GM23338 (cell line): ENCODE data around the gene ALG10B. TPM values are rescaled to one million over a fixed set of nuclear protein-coding genes. Genes with fewer than 3 reads are reported as not detected.
A peak's percentile ranks its signal among the peaks of the same experiment; 100 is the strongest.

Experiments
- ATAC-seq: fragments of 200-7000 bp; cut with Tn5 transposase; 3 replicates; pipeline ENCODE4 v1.9.1; 2020
- DNase-seq: peaks from one replicate; pipeline ENCODE4 v3.0.0-alpha.2; 2015; ENCODE audit warnings: low spot score
- H2AFZ ChIP-seq: fragments of 200-600 bp; sonication (generic); 2 replicates; pipeline ENCODE4 v1.8.0; 2016; ENCODE audit warnings: antibody characterized with exemption, mild to moderate bottlenecking, moderate library complexity
- H3F3A ChIP-seq: fragments of 200-600 bp; sonication (generic); replicated peaks from 2 replicates; pipeline ENCODE4 v1.8.0; 2017; ENCODE audit warnings: antibody characterized with exemption, mixed run types, low read depth
- H3K27ac ChIP-seq: fragments of 200-600 bp; sonication (generic); 2 replicates; pipeline ENCODE4 v1.6.1; 2016; ENCODE audit warnings: low read depth
- H3K27me3 ChIP-seq: fragments of 200-600 bp; sonication (generic); 2 replicates; pipeline ENCODE4 v1.8.0; 2016; ENCODE audit warnings: mild to moderate bottlenecking, mixed run types, moderate library complexity; ENCODE audit not compliant: insufficient read depth
- H3K36me3 ChIP-seq: fragments of 200-600 bp; sonication (generic); 2 replicates; pipeline ENCODE4 v1.8.0; 2016; ENCODE audit warnings: mild to moderate bottlenecking; ENCODE audit not compliant: insufficient read depth
- H3K4me1 ChIP-seq: fragments of 200-600 bp; sonication (generic); 2 replicates; pipeline ENCODE4 v1.8.0; 2016; ENCODE audit warnings: mild to moderate bottlenecking, moderate library complexity; ENCODE audit not compliant: insufficient read depth
- H3K4me2 ChIP-seq: fragments of 200-600 bp; sonication (generic); 2 replicates; pipeline ENCODE4 v1.7.1; 2017; ENCODE audit warnings: mixed run types
- H3K4me3 ChIP-seq: fragments of 200-600 bp; sonication (generic); 2 replicates; pipeline ENCODE4 v1.6.1; 2016; ENCODE audit warnings: mixed run types
- H3K79me2 ChIP-seq: fragments of 200-600 bp; sonication (generic); replicated peaks from 2 replicates; pipeline ENCODE4 v1.8.0; 2017; ENCODE audit warnings: mild to moderate bottlenecking; ENCODE audit not compliant: insufficient read depth
- H3K9me2 ChIP-seq: fragments of 200-600 bp; sonication (generic); 2 replicates; pipeline ENCODE4 v1.8.0; 2017; ENCODE audit not compliant: insufficient read depth
- H4K20me1 ChIP-seq: fragments of 200-600 bp; sonication (generic); replicated peaks from 2 replicates; pipeline ENCODE4 v1.8.0; 2017; ENCODE audit warnings: mild to moderate bottlenecking; ENCODE audit not compliant: insufficient read depth
- H3K27ac Mint-ChIP-seq: 2 replicates; pipeline ENCODE4 v1.8.0; 2020; ENCODE audit warnings: inconsistent platforms, mild to moderate bottlenecking, moderate library complexity, mixed read lengths
- H3K27me3 Mint-ChIP-seq: 3 replicates; pipeline ENCODE4 v1.8.0; 2022; ENCODE audit warnings: low read depth, mild to moderate bottlenecking, moderate library complexity, mixed read lengths, inconsistent platforms; ENCODE audit not compliant: insufficient read depth, poor library complexity
- H3K36me3 Mint-ChIP-seq: 3 replicates; pipeline ENCODE4 v1.8.0; 2021; ENCODE audit warnings: low read depth, mild to moderate bottlenecking, inconsistent platforms, moderate library complexity, mixed read lengths
- H3K4me1 Mint-ChIP-seq: 3 replicates; pipeline ENCODE4 v1.8.0; 2020; ENCODE audit warnings: mild to moderate bottlenecking, inconsistent platforms, mixed read lengths
- H3K4me3 Mint-ChIP-seq: 3 replicates; pipeline ENCODE4 v1.8.0; 2021; ENCODE audit warnings: moderate library complexity, mild to moderate bottlenecking, inconsistent platforms, mixed read lengths
- H3K9me3 Mint-ChIP-seq: 3 replicates; pipeline ENCODE4 v1.8.0; 2020; ENCODE audit warnings: moderate library complexity, mild to moderate bottlenecking, inconsistent platforms, mixed read lengths
- CREB1 ChIP-seq: fragments of 250-450 bp; sonication (Bioruptor Pico); IDR thresholded peaks from 2 replicates; pipeline ENCODE4 v1.5.0; 2020; ENCODE audit warnings: low read depth, mild to moderate bottlenecking, moderate library complexity
- EZH2 ChIP-seq: fragments of 200-600 bp; sonication (generic); IDR thresholded peaks from one replicate; pipeline ENCODE4 v1.8.0; 2017; ENCODE audit warnings: antibody characterized with exemption, mild to moderate bottlenecking, low read depth; ENCODE audit not compliant: unreplicated experiment
- POLR2AphosphoS5 ChIP-seq: IDR thresholded peaks from 2 replicates; pipeline ENCODE4 v1.6.1; 2016; ENCODE audit warnings: antibody characterized with exemption, low read depth
- STAT1 ChIP-seq: IDR thresholded peaks from one replicate; pipeline ENCODE4 v1.6.1; 2016; ENCODE audit warnings: antibody characterized with exemption; ENCODE audit not compliant: unreplicated experiment
- ZNF114 ChIP-seq: fragments of 250-450 bp; sonication (Bioruptor Pico); IDR thresholded peaks from 2 replicates; pipeline ENCODE4 v1.5.0; 2020; ENCODE audit warnings: mild to moderate bottlenecking, moderate library complexity
- polyA plus RNA-seq: library from polyadenylated mRNA; unstranded; fragments of >200 nt; fragmentation: Nextera tagmentation; extraction: Ambion mirVana; gene quantifications from 2 replicates; pipeline ENCODE4 v1.2.1, GENCODE V29; 2016
- total RNA-seq: library from RNA; depleted of rRNA; stranded (reverse); fragments of >200 nt; shearing (Covaris generic); gene quantifications from 2 replicates; pipeline ENCODE4 v1.2.3, GENCODE V29; 2014
- TF ChIP-seq, protein P1 (sequence below): fragments of 250-450 bp; sonication (Bioruptor Pico); IDR thresholded peaks from 2 replicates; pipeline ENCODE4 v1.5.0; 2020; ENCODE audit warnings: mild to moderate bottlenecking, moderate library complexity
- TF ChIP-seq, protein P2 (sequence below): IDR thresholded peaks from one replicate; pipeline ENCODE4 v1.6.1; 2018; ENCODE audit warnings: antibody characterized with exemption; ENCODE audit not compliant: unreplicated experiment
- TF ChIP-seq, protein P3 (sequence below), 2 experiments: fragments of 200-600 bp in 1 of 2; sonication (generic) in 1 of 2; conservative IDR thresholded peaks; 2 replicates each; pipeline versions ENCODE4 v1.5.1 to v1.6.1; 2016 to 2017; ENCODE audit warnings: antibody characterized with exemption in 2 of 2, low read depth in 2 of 2, mild to moderate bottlenecking in 2 of 2, moderate library complexity in 1 of 2

ALG10B gene
- total and polyA plus RNA-seq, 2 experiments from 2014 or later = 0.44 to 4.0 TPM

DNA sequence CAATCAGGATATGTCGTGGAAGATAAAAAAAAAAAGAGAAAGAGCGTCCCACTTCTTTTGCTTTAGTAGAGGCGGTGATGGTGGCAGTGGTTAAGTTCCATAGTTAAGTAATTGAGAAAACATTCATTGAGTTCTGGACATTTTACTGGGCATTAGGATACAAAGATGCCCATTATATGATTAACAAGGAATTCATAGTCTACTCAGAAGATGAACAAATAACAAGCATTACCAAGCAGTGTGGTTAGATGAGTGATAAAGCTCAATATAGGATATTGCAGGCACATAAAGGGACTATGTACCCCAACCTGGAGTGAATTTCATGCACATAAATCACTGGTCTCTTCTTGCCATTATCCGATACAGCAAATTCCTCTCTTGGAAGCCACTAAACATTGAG, 53.7 kb downstream of the ALG10B start (continued):
- TF ChIP-seq, protein P1, sequence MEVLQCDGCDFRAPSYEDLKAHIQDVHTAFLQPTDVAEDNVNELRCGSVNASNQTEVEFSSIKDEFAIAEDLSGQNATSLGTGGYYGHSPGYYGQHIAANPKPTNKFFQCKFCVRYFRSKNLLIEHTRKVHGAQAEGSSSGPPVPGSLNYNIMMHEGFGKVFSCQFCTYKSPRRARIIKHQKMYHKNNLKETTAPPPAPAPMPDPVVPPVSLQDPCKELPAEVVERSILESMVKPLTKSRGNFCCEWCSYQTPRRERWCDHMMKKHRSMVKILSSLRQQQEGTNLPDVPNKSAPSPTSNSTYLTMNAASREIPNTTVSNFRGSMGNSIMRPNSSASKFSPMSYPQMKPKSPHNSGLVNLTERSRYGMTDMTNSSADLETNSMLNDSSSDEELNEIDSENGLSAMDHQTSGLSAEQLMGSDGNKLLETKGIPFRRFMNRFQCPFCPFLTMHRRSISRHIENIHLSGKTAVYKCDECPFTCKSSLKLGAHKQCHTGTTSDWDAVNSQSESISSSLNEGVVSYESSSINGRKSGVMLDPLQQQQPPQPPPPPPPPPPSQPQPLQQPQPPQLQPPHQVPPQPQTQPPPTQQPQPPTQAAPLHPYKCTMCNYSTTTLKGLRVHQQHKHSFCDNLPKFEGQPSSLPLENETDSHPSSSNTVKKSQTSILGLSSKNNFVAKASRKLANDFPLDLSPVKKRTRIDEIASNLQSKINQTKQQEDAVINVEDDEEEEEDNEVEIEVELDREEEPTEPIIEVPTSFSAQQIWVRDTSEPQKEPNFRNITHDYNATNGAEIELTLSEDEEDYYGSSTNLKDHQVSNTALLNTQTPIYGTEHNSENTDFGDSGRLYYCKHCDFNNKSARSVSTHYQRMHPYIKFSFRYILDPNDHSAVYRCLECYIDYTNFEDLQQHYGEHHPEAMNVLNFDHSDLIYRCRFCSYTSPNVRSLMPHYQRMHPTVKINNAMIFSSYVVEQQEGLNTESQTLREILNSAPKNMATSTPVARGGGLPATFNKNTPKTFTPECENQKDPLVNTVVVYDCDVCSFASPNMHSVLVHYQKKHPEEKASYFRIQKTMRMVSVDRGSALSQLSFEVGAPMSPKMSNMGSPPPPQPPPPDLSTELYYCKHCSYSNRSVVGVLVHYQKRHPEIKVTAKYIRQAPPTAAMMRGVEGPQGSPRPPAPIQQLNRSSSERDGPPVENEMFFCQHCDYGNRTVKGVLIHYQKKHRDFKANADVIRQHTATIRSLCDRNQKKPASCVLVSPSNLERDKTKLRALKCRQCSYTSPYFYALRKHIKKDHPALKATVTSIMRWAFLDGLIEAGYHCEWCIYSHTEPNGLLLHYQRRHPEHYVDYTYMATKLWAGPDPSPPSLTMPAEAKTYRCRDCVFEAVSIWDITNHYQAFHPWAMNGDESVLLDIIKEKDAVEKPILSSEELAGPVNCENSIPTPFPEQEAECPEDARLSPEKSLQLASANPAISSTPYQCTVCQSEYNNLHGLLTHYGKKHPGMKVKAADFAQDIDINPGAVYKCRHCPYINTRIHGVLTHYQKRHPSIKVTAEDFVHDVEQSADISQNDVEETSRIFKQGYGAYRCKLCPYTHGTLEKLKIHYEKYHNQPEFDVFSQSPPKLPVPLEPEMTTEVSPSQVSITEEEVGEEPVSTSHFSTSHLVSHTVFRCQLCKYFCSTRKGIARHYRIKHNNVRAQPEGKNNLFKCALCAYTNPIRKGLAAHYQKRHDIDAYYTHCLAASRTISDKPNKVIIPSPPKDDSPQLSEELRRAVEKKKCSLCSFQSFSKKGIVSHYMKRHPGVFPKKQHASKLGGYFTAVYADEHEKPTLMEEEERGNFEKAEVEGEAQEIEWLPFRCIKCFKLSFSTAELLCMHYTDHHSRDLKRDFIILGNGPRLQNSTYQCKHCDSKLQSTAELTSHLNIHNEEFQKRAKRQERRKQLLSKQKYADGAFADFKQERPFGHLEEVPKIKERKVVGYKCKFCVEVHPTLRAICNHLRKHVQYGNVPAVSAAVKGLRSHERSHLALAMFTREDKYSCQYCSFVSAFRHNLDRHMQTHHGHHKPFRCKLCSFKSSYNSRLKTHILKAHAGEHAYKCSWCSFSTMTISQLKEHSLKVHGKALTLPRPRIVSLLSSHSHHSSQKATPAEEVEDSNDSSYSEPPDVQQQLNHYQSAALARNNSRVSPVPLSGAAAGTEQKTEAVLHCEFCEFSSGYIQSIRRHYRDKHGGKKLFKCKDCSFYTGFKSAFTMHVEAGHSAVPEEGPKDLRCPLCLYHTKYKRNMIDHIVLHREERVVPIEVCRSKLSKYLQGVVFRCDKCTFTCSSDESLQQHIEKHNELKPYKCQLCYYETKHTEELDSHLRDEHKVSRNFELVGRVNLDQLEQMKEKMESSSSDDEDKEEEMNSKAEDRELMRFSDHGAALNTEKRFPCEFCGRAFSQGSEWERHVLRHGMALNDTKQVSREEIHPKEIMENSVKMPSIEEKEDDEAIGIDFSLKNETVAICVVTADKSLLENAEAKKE (CRISPR knock-in tag) = no peak
- no peak for TF ChIP-seq ZNF114
- TF ChIP-seq, protein P2, sequence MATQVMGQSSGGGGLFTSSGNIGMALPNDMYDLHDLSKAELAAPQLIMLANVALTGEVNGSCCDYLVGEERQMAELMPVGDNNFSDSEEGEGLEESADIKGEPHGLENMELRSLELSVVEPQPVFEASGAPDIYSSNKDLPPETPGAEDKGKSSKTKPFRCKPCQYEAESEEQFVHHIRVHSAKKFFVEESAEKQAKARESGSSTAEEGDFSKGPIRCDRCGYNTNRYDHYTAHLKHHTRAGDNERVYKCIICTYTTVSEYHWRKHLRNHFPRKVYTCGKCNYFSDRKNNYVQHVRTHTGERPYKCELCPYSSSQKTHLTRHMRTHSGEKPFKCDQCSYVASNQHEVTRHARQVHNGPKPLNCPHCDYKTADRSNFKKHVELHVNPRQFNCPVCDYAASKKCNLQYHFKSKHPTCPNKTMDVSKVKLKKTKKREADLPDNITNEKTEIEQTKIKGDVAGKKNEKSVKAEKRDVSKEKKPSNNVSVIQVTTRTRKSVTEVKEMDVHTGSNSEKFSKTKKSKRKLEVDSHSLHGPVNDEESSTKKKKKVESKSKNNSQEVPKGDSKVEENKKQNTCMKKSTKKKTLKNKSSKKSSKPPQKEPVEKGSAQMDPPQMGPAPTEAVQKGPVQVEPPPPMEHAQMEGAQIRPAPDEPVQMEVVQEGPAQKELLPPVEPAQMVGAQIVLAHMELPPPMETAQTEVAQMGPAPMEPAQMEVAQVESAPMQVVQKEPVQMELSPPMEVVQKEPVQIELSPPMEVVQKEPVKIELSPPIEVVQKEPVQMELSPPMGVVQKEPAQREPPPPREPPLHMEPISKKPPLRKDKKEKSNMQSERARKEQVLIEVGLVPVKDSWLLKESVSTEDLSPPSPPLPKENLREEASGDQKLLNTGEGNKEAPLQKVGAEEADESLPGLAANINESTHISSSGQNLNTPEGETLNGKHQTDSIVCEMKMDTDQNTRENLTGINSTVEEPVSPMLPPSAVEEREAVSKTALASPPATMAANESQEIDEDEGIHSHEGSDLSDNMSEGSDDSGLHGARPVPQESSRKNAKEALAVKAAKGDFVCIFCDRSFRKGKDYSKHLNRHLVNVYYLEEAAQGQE = no peak

DNA sequence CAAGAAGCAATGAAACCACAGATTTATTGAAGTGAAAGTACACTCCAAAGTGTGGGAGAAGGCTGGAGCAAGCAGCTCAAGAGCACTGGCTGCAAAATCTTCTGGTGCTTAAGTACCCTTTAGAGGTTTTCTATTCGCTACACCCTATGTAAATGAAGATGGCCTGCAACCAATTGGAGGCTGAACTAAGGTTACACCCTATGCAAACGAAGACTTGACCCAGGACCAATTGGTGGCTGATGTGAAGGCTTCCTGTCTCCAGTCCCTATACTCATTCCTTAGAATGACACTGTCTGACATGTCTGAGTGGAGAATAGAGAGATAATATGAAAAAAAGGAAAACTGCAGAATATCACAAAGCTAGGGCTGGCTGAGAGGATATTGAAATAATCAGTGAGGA, 57.2 kb downstream of the ALG10B start:
- TF ChIP-seq EZH2 = no peak
- TF ChIP-seq STAT1 = no peak
- no peak for TF ChIP-seq POLR2AphosphoS5
- TF ChIP-seq CREB1 = no peak
- no peak for TF ChIP-seq ZNF114
- TF ChIP-seq, protein P3, sequence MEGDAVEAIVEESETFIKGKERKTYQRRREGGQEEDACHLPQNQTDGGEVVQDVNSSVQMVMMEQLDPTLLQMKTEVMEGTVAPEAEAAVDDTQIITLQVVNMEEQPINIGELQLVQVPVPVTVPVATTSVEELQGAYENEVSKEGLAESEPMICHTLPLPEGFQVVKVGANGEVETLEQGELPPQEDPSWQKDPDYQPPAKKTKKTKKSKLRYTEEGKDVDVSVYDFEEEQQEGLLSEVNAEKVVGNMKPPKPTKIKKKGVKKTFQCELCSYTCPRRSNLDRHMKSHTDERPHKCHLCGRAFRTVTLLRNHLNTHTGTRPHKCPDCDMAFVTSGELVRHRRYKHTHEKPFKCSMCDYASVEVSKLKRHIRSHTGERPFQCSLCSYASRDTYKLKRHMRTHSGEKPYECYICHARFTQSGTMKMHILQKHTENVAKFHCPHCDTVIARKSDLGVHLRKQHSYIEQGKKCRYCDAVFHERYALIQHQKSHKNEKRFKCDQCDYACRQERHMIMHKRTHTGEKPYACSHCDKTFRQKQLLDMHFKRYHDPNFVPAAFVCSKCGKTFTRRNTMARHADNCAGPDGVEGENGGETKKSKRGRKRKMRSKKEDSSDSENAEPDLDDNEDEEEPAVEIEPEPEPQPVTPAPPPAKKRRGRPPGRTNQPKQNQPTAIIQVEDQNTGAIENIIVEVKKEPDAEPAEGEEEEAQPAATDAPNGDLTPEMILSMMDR (conservative IDR thresholded peaks at IDR 0.05; ENCODE audit: low read depth in 2 of 2) = no peak
- H3K9me2 ChIP-seq = no peaks in the 10 kb centered on the region
- H3K27me3 Mint-ChIP-seq = no peaks in the 10 kb centered on the region
- no peaks in the 10 kb centered on the region for H3K79me2 ChIP-seq
- no peak overlapping the region for H3K4me3 Mint-ChIP-seq
- H3K4me3 ChIP-seq = no peak overlapping the region
- no peaks in the 10 kb centered on the region for H3K36me3 ChIP-seq
- H3K27ac Mint-ChIP-seq = no peak overlapping the region
- H3F3A ChIP-seq = no peaks in the 10 kb centered on the region
- no peaks in the 10 kb centered on the region for H4K20me1 ChIP-seq
- H3K27ac ChIP-seq = no peak overlapping the region
- H3K4me1 Mint-ChIP-seq = no peaks in the 10 kb centered on the region
- no peaks in the 10 kb centered on the region for H3K4me1 ChIP-seq
- ATAC-seq (no peak), DNase-seq (peak; percentile 5)
- H3K9me3 Mint-ChIP-seq = no peaks in the 10 kb centered on the region; the same call in 2 of the 3 replicates
- no peaks in the 10 kb centered on the region for H3K36me3 Mint-ChIP-seq
- H2AFZ ChIP-seq = no peak overlapping the region
- H3K4me2 ChIP-seq = no peak overlapping the region
- H3K27me3 ChIP-seq = no peaks in the 10 kb centered on the region
